Fibroblast of mammary gland (primary cell): ENCODE results near the gene GNB1L.

Experiments used
- DNase-seq: peaks from one replicate; pipeline ENCODE4 v3.0.0-alpha.2; 2010; ENCODE audit warnings: low read depth
- H3K4me3 ChIP-seq: 2 replicates; pipeline ENCODE4 v1.5.1; 2011; ENCODE audit warnings: low read depth, mild to moderate bottlenecking, low read length, moderate library complexity; ENCODE audit not compliant: control insufficient read depth
- CTCF ChIP-seq: conservative IDR thresholded peaks from 2 replicates; pipeline ENCODE4 v1.5.1; 2011; ENCODE audit warnings: low read depth, low read length, inconsistent platforms; ENCODE audit not compliant: control insufficient read depth, insufficient read depth

The GNB1L gene

GRCh38 chr22:19900707-19901436, 46.2 kb upstream of the GNB1L start:
- H3K4me3 ChIP-seq, result no peak overlapping the region
- no peak for DNase-seq
- TF ChIP-seq CTCF, result no peak

DNA sequence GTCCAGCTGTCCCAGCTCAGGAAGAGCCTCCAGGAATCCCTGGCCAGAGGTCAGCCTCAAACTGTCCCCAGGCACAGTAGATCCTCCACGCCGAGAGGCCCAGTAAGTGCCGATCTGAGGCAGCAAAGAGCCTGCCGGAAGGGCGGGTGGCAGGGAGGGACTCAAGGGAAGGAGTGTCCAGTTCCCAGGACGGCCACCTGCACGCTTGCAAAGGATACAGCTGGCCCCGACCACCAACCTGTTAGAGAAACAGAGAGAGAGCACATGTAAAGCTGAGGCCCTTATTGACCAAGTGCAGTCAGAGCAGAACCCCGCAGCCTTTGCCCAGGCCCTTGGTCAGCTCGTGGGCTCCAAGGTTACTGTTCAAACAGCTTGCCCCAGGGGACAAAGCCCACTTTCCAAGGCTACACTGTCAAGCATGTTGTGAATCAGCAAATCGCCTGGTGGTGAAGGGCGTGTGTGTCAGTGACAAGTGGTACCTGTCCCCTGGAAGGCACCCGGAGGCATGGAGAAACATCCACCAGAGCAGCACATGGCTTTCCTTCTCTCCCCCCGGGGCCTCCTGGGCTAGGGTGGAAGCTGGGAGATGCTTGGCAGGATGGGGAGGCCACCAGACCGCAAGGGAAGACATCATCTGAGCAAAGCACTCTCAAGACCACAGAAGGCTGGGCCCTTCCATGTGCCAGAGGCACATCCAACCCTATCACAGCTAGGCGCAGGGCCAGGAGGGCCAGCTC, 44.3 kb upstream of the GNB1L start:
- DNase-seq, result no peak
- H3K4me3 ChIP-seq, result no peak overlapping the region
- TF ChIP-seq CTCF, result no peak

GRCh38 chr22:19898145-19898544, 43.5 kb upstream of the GNB1L start:
- DNase-seq, result no peak
- no peak overlapping the region for H3K4me3 ChIP-seq
- no peak for TF ChIP-seq CTCF

- no peak for TF ChIP-seq CTCF
- H3K4me3 ChIP-seq, result no peak overlapping the region
- DNase-seq, result no peak
Observed at GRCh38 chr22:19897726-19898125, 43.1 kb upstream of the GNB1L start.

- no peak for DNase-seq
- H3K4me3 ChIP-seq, result no peak overlapping the region
- TF ChIP-seq CTCF, result no peak
Observed at GRCh38 chr22:19896665-19897355, 42.1 kb upstream of the GNB1L start.

DNA sequence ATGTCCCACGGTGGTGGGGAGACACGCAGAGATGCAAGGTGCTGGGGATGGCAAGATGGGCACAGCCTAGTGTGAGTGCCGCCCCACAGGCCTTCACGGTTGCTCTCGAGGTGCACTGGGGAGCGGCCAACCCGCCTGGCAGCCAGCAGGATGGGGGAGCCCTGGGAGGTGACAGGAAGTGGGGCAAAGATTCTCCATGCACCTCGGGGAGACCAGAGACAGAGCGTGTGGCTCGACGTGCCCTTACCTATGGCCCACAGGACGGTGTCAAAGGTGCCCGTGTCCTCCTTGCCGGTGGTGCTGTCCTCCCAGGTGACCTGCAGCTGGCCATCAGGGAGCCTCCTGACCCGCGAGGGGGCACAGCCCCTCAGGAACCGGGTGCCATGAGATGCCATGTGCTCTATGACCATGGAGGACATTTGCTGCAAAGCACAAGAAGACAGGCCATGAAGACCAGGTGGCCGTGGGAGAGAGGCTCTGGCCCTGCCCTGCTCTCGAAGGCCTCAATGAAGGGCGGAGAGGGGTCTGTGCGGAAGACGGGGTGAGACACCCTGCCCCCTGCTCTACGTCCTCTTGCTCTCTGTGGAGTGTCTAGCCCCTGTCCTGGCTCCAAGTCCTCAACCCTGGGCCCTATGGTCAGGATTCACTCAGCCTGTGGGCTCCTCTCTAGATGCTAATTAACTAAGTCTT, 40.6 kb upstream of the GNB1L start:
- no peak for TF ChIP-seq CTCF

More for the DNA sequence above, 40.6 kb upstream of the GNB1L start:
- no peak for DNase-seq
- no peak overlapping the region for H3K4me3 ChIP-seq
